Ovary (tissue), 3 donors: ENCODE results near the gene KIF26B.

Source experiments
- CTCF ChIP-seq, 3 donors: fragments of 450-650 bp in 2 of 3; fragments of 200-600 bp in 1 of 3; IDR thresholded peaks; one replicate each; pipeline versions ENCODE4 v1.5.1 to v1.8.0; 2016 to 2022; ENCODE audit warnings: antibody characterized with exemption in 3 of 3, mild to moderate bottlenecking in 1 of 3
- POLR2A ChIP-seq: fragments of 450-650 bp; IDR thresholded peaks from one replicate; pipeline ENCODE4 v1.6.1; 2017; ENCODE audit warnings: antibody characterized with exemption, mild to moderate bottlenecking, moderate library complexity
- donor health status: DM: no; HTN: no; CAD: no.

- no peak for TF ChIP-seq CTCF (IDR thresholded peaks at IDR 0.05)
- TF ChIP-seq POLR2A = no peak
Measured at GRCh38 chr1:245304698-245305097, 149.9 kb downstream of the KIF26B start.
